Suprapubic skin (tissue), 4 donors: Measurements from ENCODE around the gene GALNT12. TPM values are rescaled to one million over a fixed set of nuclear protein-coding genes. Genes with fewer than 3 reads are reported as not detected.

Experiments
- DNase-seq, 2 donors: peaks; one replicate each; pipeline ENCODE4 v3.0.0-alpha.2; 2019; ENCODE audit warnings: low spot score in 2 of 2
- H3K27ac ChIP-seq: fragments of 200-600 bp; sonication (generic); one replicate; pipeline ENCODE4 v1.5.1; 2019
- H3K27me3 ChIP-seq: fragments of 200-600 bp; sonication (generic); one replicate; pipeline ENCODE4 v1.5.1; 2019
- H3K36me3 ChIP-seq: fragments of 200-600 bp; sonication (generic); one replicate; pipeline ENCODE4 v1.5.1; 2019
- H3K4me1 ChIP-seq: fragments of 200-600 bp; sonication (generic); one replicate; pipeline ENCODE4 v1.5.1; 2019
- H3K4me3 ChIP-seq: fragments of 200-600 bp; sonication (generic); one replicate; pipeline ENCODE4 v1.5.1; 2019; ENCODE audit warnings: mild to moderate bottlenecking
- H3K9me3 ChIP-seq: fragments of 200-600 bp; sonication (generic); one replicate; pipeline ENCODE4 v1.5.1; 2019
- CTCF ChIP-seq, 2 donors: fragments of 200-600 bp in 1 of 2; fragments of 450-650 bp in 1 of 2; sonication (generic) in 1 of 2; IDR thresholded peaks; one replicate each; pipeline ENCODE4 v1.5.1; 2016 to 2019; ENCODE audit warnings: antibody characterized with exemption in 2 of 2, mild to moderate bottlenecking in 1 of 2, moderate library complexity in 1 of 2
- EP300 ChIP-seq: sonication (generic); formaldehyde crosslinking; IDR thresholded peaks from one replicate; pipeline ENCODE4 v1.6.1; 2017; ENCODE audit warnings: antibody characterized with exemption
- POLR2A ChIP-seq, 2 donors: fragments of 450-650 bp; IDR thresholded peaks; one replicate each; pipeline ENCODE4 v1.6.1; 2017; ENCODE audit warnings: antibody characterized with exemption in 2 of 2, mild to moderate bottlenecking in 2 of 2, moderate library complexity in 2 of 2
- POLR2AphosphoS5 ChIP-seq, 3 donors: sonication (generic); formaldehyde crosslinking; IDR thresholded peaks; one replicate each; pipeline ENCODE4 v1.6.1; 2017; ENCODE audit warnings: antibody characterized with exemption in 3 of 3
- WGBS: methylation state at CpG from one replicate; pipeline ENCODE4 v1.1.5; 2018; 5-methylcytosine and 5-hydroxymethylcytosine counted together
- total RNA-seq, 4 donors: library from RNA; depleted of rRNA; stranded (reverse); fragments of >200 nt; gene quantifications; one replicate each; pipeline ENCODE4 v1.1.0, GENCODE V29; 2016

GALNT12 gene
- total RNA-seq, 4 donors from 2014 or later = 1.4 to 8.0 (median 5.5) TPM

GRCh38 chr9:98866435-98867102 is 59.1 kb downstream of the GALNT12 start:
- Histone ChIP-seq H3K36me3 (no peaks in the 10 kb centered on the region), H3K4me1 (peaks cover 42% of the 10 kb centered on the region), H3K9me3 (no peaks in the 10 kb centered on the region), H3K4me3 (no peak overlapping the region), H3K27ac (peak overlapping the region; percentile 50), H3K27me3 (no peaks in the 10 kb centered on the region)
- TF ChIP-seq POLR2A (IDR thresholded peaks at IDR 0.05) (no peak), POLR2AphosphoS5 (IDR thresholded peaks at IDR 0.05) (no peak), EP300 (no peak), CTCF (IDR thresholded peaks at IDR 0.05) (no peak)
- no peak for DNase-seq
- WGBS = 33% methylated on average over 6 of the region's 6 CpGs

DNA sequence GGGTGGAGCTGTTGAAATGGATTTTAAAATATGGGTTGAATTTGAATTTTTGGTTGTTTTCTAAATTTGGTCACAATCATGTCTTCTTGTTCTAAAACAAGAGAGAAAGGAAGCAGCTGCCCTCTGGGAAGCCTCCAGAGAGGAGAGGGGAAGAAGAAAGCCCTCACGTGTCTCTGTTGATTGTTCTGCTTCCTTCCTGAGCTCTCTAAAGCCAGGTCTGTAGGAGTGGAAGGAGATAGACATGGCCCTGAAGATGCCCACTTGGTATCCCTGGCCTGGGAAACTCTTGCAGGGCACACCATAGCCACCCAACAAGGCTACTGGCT is 59.6 kb downstream of the GALNT12 start:
- peaks cover 39% of the 10 kb centered on the region for H3K4me1 ChIP-seq
- H3K27me3 ChIP-seq = no peaks in the 10 kb centered on the region
- TF ChIP-seq EP300 (no peak), POLR2AphosphoS5 (IDR thresholded peaks at IDR 0.05) (no peak), CTCF (IDR thresholded peaks at IDR 0.05) (no peak), POLR2A (IDR thresholded peaks at IDR 0.05) (no peak)
- H3K27ac ChIP-seq = peak overlapping the region; percentile 50
- no peak for DNase-seq
- H3K4me3 ChIP-seq = no peak overlapping the region
- H3K36me3 ChIP-seq = no peaks in the 10 kb centered on the region
- 47% methylated on average over 1 of the region's 1 CpG for WGBS
- H3K9me3 ChIP-seq = no peaks in the 10 kb centered on the region

DNA sequence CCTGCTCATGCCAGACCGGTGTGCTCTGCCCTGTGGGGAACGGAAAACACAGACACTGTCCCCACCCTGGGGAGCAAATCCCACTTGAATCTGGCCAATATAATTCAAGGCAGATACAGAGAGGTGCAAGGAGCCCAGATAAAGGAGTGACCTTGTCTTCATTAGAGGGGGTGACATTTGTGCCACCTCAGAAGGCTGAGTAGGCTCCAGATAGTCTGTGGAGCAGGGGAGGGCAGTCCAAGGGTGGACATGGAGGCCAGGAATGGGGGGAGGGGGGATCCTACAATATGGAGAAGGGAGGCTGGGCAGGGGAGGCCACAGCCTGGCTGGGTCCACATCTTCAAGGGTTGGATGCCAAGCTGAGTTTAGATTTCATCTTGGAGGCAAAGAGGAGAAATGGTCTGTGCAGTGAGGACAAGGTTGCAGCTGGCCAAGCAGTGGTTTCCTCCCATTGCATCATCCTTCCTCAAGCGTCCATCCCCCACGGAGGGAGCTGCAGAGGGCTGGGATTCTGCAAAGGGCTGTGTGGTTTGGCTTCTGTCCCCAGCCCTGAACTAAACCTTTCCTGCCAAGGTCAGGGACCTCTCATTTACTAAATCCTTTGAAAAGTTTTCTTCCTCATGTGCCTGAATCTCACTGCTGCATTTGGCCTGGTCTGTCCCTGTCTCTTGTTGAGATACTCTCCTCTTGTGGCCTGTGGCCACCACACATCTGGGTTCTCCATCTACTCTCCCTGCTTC is 60.1 kb downstream of the GALNT12 start:
- Histone ChIP-seq H3K36me3 (no peaks in the 10 kb centered on the region), H3K4me1 (peaks cover 39% of the 10 kb centered on the region), H3K27ac (peak overlapping the region; percentile 50), H3K9me3 (no peaks in the 10 kb centered on the region), H3K4me3 (no peak overlapping the region), H3K27me3 (no peaks in the 10 kb centered on the region)
- DNase-seq = peak; percentile 83 to 90
- 49% methylated on average over 4 of the region's 4 CpGs for WGBS
- TF ChIP-seq CTCF (IDR thresholded peaks at IDR 0.05) (no peak), POLR2A (IDR thresholded peaks at IDR 0.05) (no peak), POLR2AphosphoS5 (IDR thresholded peaks at IDR 0.05) (peak in 1 of 3 donors; percentile 85), EP300 (no peak)

- Histone ChIP-seq H3K4me3 (no peak overlapping the region), H3K9me3 (no peaks in the 10 kb centered on the region), H3K27ac (no peak overlapping the region), H3K4me1 (peaks cover 29% of the 10 kb centered on the region), H3K27me3 (no peaks in the 10 kb centered on the region), H3K36me3 (no peaks in the 10 kb centered on the region)
- 93% methylated on average over 8 of the region's 8 CpGs for WGBS
- no peak for TF ChIP-seq CTCF (IDR thresholded peaks at IDR 0.05)
- no peak for TF ChIP-seq POLR2A (IDR thresholded peaks at IDR 0.05)
- TF ChIP-seq POLR2AphosphoS5 (IDR thresholded peaks at IDR 0.05) = no peak
- no peak for TF ChIP-seq EP300
- peak in 1 of 2 donors; percentile 37 for DNase-seq
Measured at GRCh38 chr9:98869078-98869745, 61.7 kb downstream of the GALNT12 start.

GRCh38 chr9:98869866-98870265 is 62.4 kb downstream of the GALNT12 start:
- Histone ChIP-seq H3K4me3 (no peak overlapping the region), H3K9me3 (no peaks in the 10 kb centered on the region), H3K4me1 (peaks cover 22% of the 10 kb centered on the region), H3K27ac (no peak overlapping the region), H3K36me3 (no peaks in the 10 kb centered on the region), H3K27me3 (no peaks in the 10 kb centered on the region)
- 76% methylated on average over 3 of the region's 3 CpGs for WGBS
- DNase-seq = no peak
- TF ChIP-seq POLR2A (IDR thresholded peaks at IDR 0.05) (no peak), EP300 (no peak), CTCF (IDR thresholded peaks at IDR 0.05) (no peak), POLR2AphosphoS5 (IDR thresholded peaks at IDR 0.05) (no peak)
